GM12892 (cell line): ENCODE results near the gene MAST3.

ENCODE experiments used
- POLR2A ChIP-seq: IDR thresholded peaks from 2 replicates; pipeline ENCODE4 v1.6.1; 2011; ENCODE audit warnings: low read depth, low read length, control low read depth
- POLR2AphosphoS5 ChIP-seq: IDR thresholded peaks from 2 replicates; pipeline ENCODE4 v1.6.1; 2011; ENCODE audit warnings: low read depth, low read length, control low read depth
- TAF1 ChIP-seq: IDR thresholded peaks from 2 replicates; pipeline ENCODE4 v1.6.1; 2011; ENCODE audit warnings: low read depth, mild to moderate bottlenecking, control low read depth, low read length, borderline replicate concordance

GRCh38 chr19:18062028-18062427 lies 35.5 kb upstream of the MAST3 start:
- no peak for TF ChIP-seq TAF1
- no peak for TF ChIP-seq POLR2A
- no peak for TF ChIP-seq POLR2AphosphoS5
